Endothelial cell of umbilical vein (primary cell): ENCODE data around the gene RAB3IP.

ENCODE experiments used
- CTCF ChIP-seq, 2 donors: IDR thresholded peaks; 1 replicate in 1 of 2; 2 replicates in 1 of 2; pipeline ENCODE4 v1.5.1; 2011; ENCODE audit warnings: low read length in 2 of 2, mild to moderate bottlenecking in 2 of 2, moderate library complexity in 2 of 2, control low read depth in 1 of 2, inconsistent platforms in 1 of 2, low read depth in 1 of 2; ENCODE audit not compliant: insufficient read depth in 1 of 2; ENCODE audit errors: extremely low read depth in 1 of 2
- EZH2 ChIP-seq: IDR thresholded peaks from 2 replicates; pipeline ENCODE4 v1.6.1; 2012; ENCODE audit warnings: borderline replicate concordance, low read depth, mild to moderate bottlenecking, moderate library complexity, low read length, inconsistent platforms; ENCODE audit not compliant: severe bottlenecking
- FOS ChIP-seq: IDR thresholded peaks from 2 replicates; pipeline ENCODE4 v1.6.1; 2011; ENCODE audit warnings: mild to moderate bottlenecking, low read length, moderate library complexity, borderline replicate concordance; ENCODE audit not compliant: insufficient read depth
- GATA2 ChIP-seq: IDR thresholded peaks from 2 replicates; pipeline ENCODE4 v1.7.0; 2011; ENCODE audit warnings: low read depth, mild to moderate bottlenecking, moderate library complexity, mixed read lengths, low read length; ENCODE audit not compliant: insufficient read length, insufficient read depth
- JUN ChIP-seq: IDR thresholded peaks from 2 replicates; pipeline ENCODE4 v1.6.1; 2011; ENCODE audit warnings: borderline replicate concordance, low read depth; ENCODE audit not compliant: insufficient read length, insufficient read depth
- MAX ChIP-seq: IDR thresholded peaks from 2 replicates; pipeline ENCODE4 v1.6.1; 2011; ENCODE audit not compliant: insufficient read depth, insufficient read length
- MYC ChIP-seq: IDR thresholded peaks from one replicate; pipeline ENCODE4 v1.6.1; 2011; ENCODE audit warnings: mild to moderate bottlenecking, low read depth, low read length
- POLR2A ChIP-seq: IDR thresholded peaks from 2 replicates; pipeline ENCODE4 v1.6.1; 2012; ENCODE audit warnings: low read depth, mild to moderate bottlenecking, control low read depth, low read length
- POLR2AphosphoS5 ChIP-seq: IDR thresholded peaks from 2 replicates; pipeline ENCODE4 v1.6.1; 2012; ENCODE audit warnings: low read depth, mild to moderate bottlenecking, control low read depth, low read length, moderate library complexity; ENCODE audit not compliant: insufficient read depth

DNA sequence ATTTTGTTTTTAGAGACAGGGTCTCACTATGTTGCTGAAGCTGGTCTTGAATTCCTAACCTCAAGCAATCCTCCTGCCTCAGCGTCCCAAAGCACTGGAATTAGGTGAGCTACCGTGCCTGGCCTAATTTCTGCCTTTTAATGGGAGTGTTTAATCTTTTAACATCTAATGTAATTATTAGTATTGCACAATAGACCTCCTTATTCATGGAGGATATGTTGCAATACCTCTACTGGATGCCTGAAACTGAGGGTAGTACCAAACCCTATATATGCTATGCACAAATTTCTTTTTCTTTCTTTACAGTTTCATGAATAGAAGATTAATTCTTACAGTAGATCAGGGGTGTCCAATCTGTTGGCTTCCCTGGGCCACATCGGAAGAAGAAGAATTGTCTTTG lies 134.1 kb downstream of the RAB3IP start:
- TF ChIP-seq CTCF (IDR thresholded peaks at IDR 0.05; ENCODE audit: extremely low read depth in 1 of 2, insufficient read depth in 1 of 2, low read depth in 1 of 2, low read length in 2 of 2) (no peak), POLR2A (no peak), EZH2 (no peak), MAX (no peak), POLR2AphosphoS5 (no peak), JUN (no peak), FOS (no peak), MYC (no peak), GATA2 (no peak)
